Stimulated activated CD8-positive, alpha-beta memory T cell treated with anti-CD3 and anti-CD28 coated beads, Interleukin-15, amount 100 ng/mL, for 24 hours (primary cell): Measurements from ENCODE around the gene C3orf22.
"Not testable (repeated sequence)": the region's sequence is repeated elsewhere in the genome, so short reads cannot be mapped to it uniquely, and the experiment has no call there.

Source experiments
- DNase-seq: peaks from one replicate; pipeline ENCODE4 v3.0.0-alpha.2; 2020; ENCODE audit warnings: low read depth

The C3orf22 gene

GRCh38 chr3:126558336-126559071, at the start of gene C3orf22:
Gene C3orf22 (minus strand): TSS chr3:126558932. CDS start chr3:126553390, 5,542 bp downstream.
- DNase-seq = no peak

GRCh38 chr3:126607214-126607908, 48.6 kb upstream of the C3orf22 start:
- DNase-seq = no peak

GRCh38 chr3:126606001-126606400, 47.3 kb upstream of the C3orf22 start:
- DNase-seq = no peak

GRCh38 chr3:126604691-126605090, 46.0 kb upstream of the C3orf22 start:
- DNase-seq = no peak

- no peak for DNase-seq
Measured at GRCh38 chr3:126599101-126599500, 40.4 kb upstream of the C3orf22 start.

GRCh38 chr3:126595479-126595878, 36.7 kb upstream of the C3orf22 start:
- not testable (repeated sequence) for DNase-seq

GRCh38 chr3:126591515-126591914, 32.8 kb upstream of the C3orf22 start:
- not testable (repeated sequence) for DNase-seq

GRCh38 chr3:126582311-126582710, 23.6 kb upstream of the C3orf22 start:
- DNase-seq = no peak

GRCh38 chr3:126581569-126581968, 22.8 kb upstream of the C3orf22 start:
- DNase-seq = no peak

GRCh38 chr3:126580746-126581145, 22.0 kb upstream of the C3orf22 start:
- no peak for DNase-seq

- no peak for DNase-seq
Measured at GRCh38 chr3:126578702-126579101, 20.0 kb upstream of the C3orf22 start.

- no peak for DNase-seq
Measured at GRCh38 chr3:126577261-126577660, 18.5 kb upstream of the C3orf22 start.

GRCh38 chr3:126573492-126574117, 14.9 kb upstream of the C3orf22 start:
- DNase-seq = no peak

- DNase-seq = no peak
Measured at GRCh38 chr3:126571078-126571477, 12.3 kb upstream of the C3orf22 start.

GRCh38 chr3:126570103-126570541, 11.4 kb upstream of the C3orf22 start:
- no peak for DNase-seq

GRCh38 chr3:126569390-126569975, 10.8 kb upstream of the C3orf22 start:
- DNase-seq = no peak

GRCh38 chr3:126568776-126569342, 10.1 kb upstream of the C3orf22 start:
- no peak for DNase-seq

GRCh38 chr3:126567696-126568438, 9.1 kb upstream of the C3orf22 start:
- DNase-seq = no peak

GRCh38 chr3:126562737-126563276, 4.1 kb upstream of the C3orf22 start:
- DNase-seq = no peak

GRCh38 chr3:126557761-126558160, 971 bp downstream of the C3orf22 start:
- no peak for DNase-seq

- no peak for DNase-seq
Measured at GRCh38 chr3:126557415-126557745, 1.4 kb downstream of the C3orf22 start.
